ENCODE data around the gene TMEM60. TPM values are rescaled to one million over a fixed set of nuclear protein-coding genes. Genes with fewer than 3 reads are reported as not detected.
"Not testable (repeated sequence)": the region's sequence is repeated elsewhere in the genome, so short reads cannot be mapped to it uniquely, and the experiment has no call there.

Gene TMEM60
- total RNA-seq, 1 donor from 2014 or later: 8.2 TPM

GRCh38 chr7:77811516-77812289, 13.5 kb upstream of the TMEM60 start:
- DNase-seq (ENCODE audit: low read depth in 2 of 2): peak in 1 of 2 donors; percentile 6

DNA sequence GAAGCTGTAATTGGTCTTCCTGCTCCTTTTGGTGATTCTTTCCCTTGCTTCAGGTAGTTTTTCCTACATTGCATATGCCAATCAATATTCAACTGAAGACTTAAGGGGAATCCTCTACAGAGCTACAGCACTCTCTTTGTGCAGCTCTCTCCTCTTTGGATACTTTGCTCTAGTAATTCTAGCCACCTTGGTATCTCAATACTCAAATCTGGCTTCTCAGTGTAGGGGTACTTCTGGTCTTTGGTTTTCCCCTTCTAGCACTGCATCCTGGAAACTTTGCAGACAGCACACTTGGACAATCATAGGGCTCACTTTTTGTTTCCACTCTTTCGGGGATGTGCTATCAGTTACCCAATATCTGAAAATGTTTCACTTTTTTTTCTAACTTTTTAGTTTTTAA, 10.3 kb upstream of the TMEM60 start:
- DNase-seq (ENCODE audit: low read depth in 2 of 2): no peak

DNA sequence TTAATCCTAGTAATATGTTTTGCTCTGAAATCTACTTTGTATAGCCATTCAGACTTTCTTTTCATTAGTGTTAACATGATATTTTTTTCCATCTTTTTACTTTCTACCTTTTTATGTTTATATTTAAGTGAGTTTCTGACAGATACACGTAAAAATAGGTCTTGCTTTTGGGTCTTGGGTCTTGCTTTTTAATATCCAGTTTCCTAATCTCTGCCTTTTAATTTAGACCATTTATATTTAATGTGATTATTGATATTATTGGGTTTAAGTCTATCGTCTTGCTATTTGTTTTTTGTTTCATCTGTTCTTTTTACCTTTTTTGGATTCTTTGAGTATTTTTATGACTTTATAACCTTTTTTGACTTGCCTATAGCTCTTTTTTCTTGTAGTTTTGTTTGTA, 8.2 kb upstream of the TMEM60 start:
- DNase-seq (ENCODE audit: low read depth in 2 of 2): no peak

GRCh38 chr7:77802557-77803405, 4.5 kb upstream of the TMEM60 start:
- peak; percentile 14 to 60 for DNase-seq (ENCODE audit: low read depth in 2 of 2)

DNA sequence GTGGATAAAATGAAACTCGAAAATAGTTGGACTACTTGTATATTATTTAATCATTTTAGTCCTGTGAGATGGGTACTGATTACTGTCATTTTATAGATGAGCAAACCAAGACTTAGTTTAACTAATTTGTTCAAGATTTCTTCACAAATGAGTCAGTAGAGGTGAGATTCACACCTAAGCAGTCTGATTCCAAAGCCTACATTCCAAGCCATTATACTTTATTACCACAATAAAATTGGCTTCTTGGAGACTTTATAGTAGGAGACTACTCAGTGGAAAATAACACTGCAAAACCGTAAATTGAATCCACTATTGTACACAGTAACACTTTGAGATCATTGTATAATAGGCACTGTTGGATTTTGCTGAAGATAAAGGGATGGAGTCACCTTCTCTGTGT, 2.5 kb upstream of the TMEM60 start:
- DNase-seq (ENCODE audit: low read depth in 2 of 2): no peak

GRCh38 chr7:77800158-77800557, 1.9 kb upstream of the TMEM60 start:
- peak in 1 of 2 donors; percentile 10 for DNase-seq (ENCODE audit: low read depth in 2 of 2)

DNA sequence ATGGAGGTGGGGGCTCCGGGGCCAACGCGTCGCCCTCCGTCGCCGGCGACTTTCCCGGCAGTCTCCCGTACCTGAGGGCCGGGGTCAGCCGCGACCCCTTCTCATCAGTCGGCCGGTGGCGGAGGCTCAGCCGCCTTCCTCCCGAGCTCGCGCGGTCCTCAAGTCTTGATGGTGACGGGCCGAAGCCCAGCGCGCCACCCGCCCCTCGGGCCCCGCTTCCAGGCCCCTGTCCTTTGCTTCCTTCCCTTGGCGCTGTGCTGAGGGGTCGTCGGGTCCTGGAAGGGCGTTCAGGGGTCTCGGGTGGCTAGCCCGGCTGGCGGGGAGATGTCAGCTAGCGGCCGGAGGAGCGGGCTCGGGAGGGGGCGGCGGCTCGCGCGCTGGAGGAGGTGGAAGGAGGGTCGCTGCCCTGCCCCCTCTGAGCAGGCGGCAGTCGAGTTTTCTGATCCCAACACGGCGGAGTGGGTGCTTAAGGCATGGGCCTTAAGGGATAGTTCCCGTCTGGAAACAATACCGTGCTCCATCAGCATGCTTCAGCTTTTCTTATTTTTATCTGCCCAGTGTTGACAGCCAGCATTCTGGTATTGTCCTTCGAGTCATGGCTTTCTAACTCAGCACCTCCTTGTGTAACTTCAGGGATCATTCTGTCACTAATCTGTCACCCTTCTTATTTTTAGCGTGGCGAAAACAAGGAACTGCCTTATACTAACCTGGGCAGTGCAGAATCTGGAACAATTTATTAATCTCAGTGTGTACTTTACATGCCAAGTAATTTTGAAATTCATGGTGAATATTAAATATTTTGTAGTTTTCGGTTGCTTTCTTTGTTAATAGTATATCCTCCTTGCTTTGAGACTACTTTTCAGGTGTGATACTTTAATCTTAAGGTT, 1.1 kb upstream of the TMEM60 start:
- peak in 1 of 2 donors; percentile 42 for DNase-seq (ENCODE audit: low read depth in 2 of 2)

- DNase-seq (ENCODE audit: low read depth in 2 of 2): peak in 1 of 2 donors; percentile 18
Measured at GRCh38 chr7:77797734-77798393, 370 bp downstream of the TMEM60 start.

DNA sequence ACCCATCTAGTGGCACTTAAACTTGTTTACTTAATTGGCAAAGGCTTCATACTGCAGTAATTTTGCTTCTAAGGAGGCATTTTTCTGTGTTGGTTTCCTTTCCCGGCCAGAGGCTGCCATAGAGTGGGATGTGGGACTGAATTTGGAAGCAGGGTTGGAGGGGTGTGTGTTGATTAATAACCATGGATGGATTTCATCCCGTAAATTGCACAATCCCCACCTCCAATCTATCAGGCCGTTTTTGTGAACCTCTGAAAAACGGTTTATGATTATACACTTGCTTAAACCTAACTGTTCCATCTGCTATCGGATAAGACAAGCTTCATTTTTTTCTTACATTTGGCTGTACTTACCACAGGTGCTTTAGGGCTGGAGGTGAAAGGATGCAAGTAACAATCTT, 1.3 kb downstream of the TMEM60 start:
- no peak for DNase-seq (ENCODE audit: low read depth in 2 of 2)

DNA sequence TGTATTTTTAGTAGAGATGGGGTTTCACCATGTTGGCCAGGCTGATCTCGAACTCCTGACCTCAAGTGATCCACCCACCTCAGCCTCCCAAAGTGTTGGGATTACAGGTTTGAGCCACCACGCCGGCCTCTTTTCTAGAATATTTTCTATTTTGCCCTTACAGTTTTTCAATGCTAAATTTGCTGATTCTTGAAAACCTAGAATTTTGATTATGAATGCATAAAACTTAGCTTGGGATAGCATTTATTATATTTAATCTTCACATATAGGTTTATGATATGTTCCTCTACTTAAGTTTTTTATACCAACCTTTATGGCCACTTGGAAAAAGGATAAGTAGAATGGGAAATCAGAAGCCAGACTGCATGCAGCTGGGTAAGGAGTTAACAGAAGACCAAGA, 2.1 kb downstream of the TMEM60 start:
- DNase-seq (ENCODE audit: low read depth in 2 of 2): no peak

- DNase-seq (ENCODE audit: low read depth in 2 of 2): no peak
Measured at GRCh38 chr7:77794000-77794399, 4.2 kb downstream of the TMEM60 start.

DNA sequence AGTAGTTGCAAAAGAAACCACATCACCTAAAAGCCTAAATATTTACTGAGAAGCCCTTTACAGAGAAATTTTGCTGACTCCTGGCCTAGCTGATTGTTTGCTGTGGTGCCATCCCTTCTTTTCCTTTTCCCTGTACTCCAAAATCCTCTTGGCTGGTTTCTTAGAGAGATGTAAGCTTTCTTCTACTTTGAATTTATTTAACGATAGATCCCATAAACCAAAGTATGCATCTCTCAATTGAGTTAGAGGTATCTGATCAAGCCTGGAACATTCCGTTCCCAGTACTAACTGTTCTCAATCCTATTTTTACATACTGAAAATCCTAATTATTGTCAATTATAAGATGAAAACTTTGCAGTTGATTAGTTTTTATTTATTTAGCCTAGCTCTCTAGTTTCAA, 6.3 kb downstream of the TMEM60 start:
- no peak for DNase-seq (ENCODE audit: low read depth in 2 of 2)

GRCh38 chr7:77791336-77791735, 6.9 kb downstream of the TMEM60 start:
- no peak for DNase-seq (ENCODE audit: low read depth in 2 of 2)

- DNase-seq (ENCODE audit: low read depth in 2 of 2): no peak
Measured at GRCh38 chr7:77788327-77788902, 9.8 kb downstream of the TMEM60 start.

DNA sequence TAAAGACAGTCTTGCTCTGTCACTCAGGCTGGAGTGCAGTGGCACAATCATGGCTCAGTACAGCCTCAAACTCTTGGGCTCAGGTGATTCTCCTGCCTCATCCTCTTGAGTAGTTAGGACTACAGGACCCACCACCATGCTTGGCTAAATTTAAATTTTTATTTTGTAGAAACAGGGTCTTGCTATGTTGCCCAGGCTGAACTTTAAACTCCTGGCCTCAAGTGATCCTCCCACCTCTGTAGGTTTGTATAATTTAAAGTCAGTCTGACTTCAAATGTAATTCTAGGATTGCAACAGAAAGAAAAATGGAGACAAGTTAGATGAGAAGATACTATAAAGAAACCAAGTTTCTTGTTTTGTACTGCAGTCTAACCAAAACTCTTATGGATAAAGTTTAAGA, 11.5 kb downstream of the TMEM60 start:
- no peak for DNase-seq (ENCODE audit: low read depth in 2 of 2)

DNA sequence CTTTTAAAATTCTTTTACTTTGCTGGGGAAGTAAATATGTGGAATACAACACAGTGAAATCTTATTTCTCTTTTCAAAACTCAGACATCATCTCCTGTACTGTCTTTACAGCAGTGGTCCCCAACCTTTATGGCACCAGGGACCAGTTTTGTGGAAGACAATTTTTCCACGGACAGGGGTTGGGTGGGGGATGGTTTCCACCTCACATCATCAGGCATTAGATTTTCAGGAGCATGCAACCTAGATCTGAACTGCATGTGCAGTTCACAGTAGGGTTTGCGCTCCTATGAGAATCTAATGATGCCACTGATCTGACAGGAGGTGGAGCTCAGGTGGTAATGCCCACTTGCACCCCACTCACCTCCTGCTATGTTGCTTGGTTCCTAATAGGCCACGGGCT, 12.2 kb downstream of the TMEM60 start:
- no peak for DNase-seq (ENCODE audit: low read depth in 2 of 2)

DNA sequence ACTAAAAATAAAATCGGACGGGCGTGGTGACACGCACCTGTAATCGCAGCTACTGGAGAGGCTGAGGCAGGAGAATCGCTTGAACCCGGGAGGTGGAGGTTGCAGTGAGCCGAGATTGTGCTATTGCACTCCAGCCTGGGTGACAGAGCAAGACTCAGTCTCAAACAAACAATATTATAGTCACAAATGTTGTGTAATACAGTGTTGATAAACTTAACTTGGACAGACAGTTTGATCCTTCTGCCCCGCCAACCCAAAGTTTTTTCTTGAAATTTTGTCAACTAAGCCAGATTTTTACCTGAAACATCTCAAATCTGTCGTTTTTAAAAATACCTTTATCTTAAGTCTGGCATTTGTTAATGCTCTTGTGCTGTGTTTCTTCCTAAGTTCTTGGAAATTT, 13.8 kb downstream of the TMEM60 start:
- not testable (repeated sequence) for DNase-seq (ENCODE audit: low read depth in 2 of 2)

- DNase-seq (ENCODE audit: low read depth in 2 of 2): no peak
Measured at GRCh38 chr7:77783545-77783944, 14.7 kb downstream of the TMEM60 start.

DNA sequence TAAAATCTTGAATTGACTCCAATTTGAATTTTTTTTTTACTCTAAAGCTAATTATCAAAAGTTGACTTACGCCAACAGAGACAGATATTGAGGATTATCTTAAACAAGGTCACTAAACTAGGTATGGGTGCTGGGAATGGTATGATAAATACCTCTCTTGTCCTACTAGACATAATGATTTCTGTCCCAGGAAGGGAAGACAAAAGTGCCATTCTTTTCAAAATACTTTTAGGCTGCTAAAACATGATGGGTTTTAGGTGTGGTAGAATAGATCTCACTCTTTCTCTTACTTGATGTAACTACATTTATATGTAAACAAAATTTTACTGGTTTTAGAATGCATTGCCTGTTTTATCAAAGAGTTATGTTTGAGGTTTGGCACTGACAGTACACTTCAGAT, 15.1 kb downstream of the TMEM60 start:
- DNase-seq (ENCODE audit: low read depth in 2 of 2): no peak

DNA sequence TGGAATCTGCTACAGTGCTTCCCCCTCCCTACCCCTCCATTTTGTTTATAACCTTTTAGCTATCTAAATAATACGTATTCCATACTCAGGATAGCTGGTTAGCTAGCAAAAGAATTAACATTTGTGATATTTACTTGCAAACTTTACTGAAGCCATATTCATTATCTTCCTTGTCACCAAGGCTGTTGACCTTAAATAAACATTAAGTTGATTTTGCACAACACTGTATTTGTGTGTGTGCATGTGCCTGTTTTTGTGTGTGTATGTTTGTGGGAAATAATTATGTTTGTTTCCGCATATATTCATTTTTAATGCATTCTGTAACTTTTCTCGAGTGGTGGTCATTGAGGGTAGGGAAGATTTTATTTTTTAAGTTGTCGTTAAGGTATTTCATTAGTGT, 15.9 kb downstream of the TMEM60 start:
- DNase-seq (ENCODE audit: low read depth in 2 of 2): no peak

GRCh38 chr7:77778535-77778934, 19.7 kb downstream of the TMEM60 start:
- DNase-seq (ENCODE audit: low read depth in 2 of 2): no peak

Measured in dermis microvascular lymphatic vessel endothelial cell (primary cell).